ENCODE data around the gene TBK1.

GRCh38 chr12:64461634-64462414 is 9.9 kb downstream of the TBK1 start:
- TF ChIP-seq CTCF (IDR thresholded peaks at IDR 0.05) = no peak
- TF ChIP-seq POLR2A (IDR thresholded peaks at IDR 0.05) = no peak

All from breast epithelium (tissue), 3 donors.